K562 (cell line): ENCODE measurements around the gene CAMSAP2. TPM values are rescaled to one million over a fixed set of nuclear protein-coding genes. Genes with fewer than 3 reads are reported as not detected.

ENCODE experiments used
- ATAC-seq: fragments of 200-7000 bp; cut with Tn5 transposase; 3 replicates; pipeline ENCODE4 v1.9.1; 2020; ENCODE audit warnings: moderate library complexity
- BruUV-seq: library from RNA; stranded (reverse); fragments of 400-500 nt; replicated peaks from 2 replicates; lab custom pipeline; 2021; lab: Mats Ljungman, UMichigan
- CTCF ChIA-PET: fragments of 300-600 bp; formaldehyde crosslinking; extraction: SDS; loops from one replicate; lab custom pipeline; 2021; ENCODE audit warnings: low intra/inter-chr PET ratio; lab: Yijun Ruan, JAX
- POLR2A ChIA-PET: fragments of 300-600, 350-650 bp; sonication (Branson Sonifier 250); formaldehyde crosslinking; extraction: SDS; loops from one replicate; lab custom pipeline; 2021; ENCODE audit warnings: antibody characterized with exemption, inconsistent platforms; lab: Yijun Ruan, JAX
- DNase-seq, 4 experiments: peaks; one replicate each; pipeline versions ENCODE4 v3.0.0 to v3.0.0-alpha.2; 2011 to 2018; ENCODE audit warnings: low spot score in 3 of 4, mixed read lengths in 3 of 4; ENCODE audit errors: extremely low read depth in 1 of 4
- FAIRE-seq: peaks from 2 replicates; lab custom pipeline; 2011; peaks lifted over from hg19 to GRCh38; lab: Jason Lieb, UNC
- H2AFZ ChIP-seq: 2 replicates; pipeline ENCODE4 v1.6.0; 2011; ENCODE audit warnings: low read depth, low read length, control low read depth, inconsistent platforms
- H3K27ac ChIP-seq: fragments of 200-600 bp; 3 replicates; pipeline ENCODE4 v1.8.0; 2011; ENCODE audit warnings: low read depth, mild to moderate bottlenecking, control low read depth, inconsistent platforms, low read length, moderate library complexity, mixed read lengths; ENCODE audit errors: extremely low read depth
- H3K27me3 ChIP-seq, 2 experiments: fragments of 300-600 bp in 1 of 2; 2 replicates in 1 of 2; 3 replicates in 1 of 2; pipeline versions ENCODE4 v1.6.0 to v1.8.0; 2011; ENCODE audit warnings: inconsistent platforms in 2 of 2, low read length in 2 of 2, mild to moderate bottlenecking in 1 of 2, mixed read lengths in 1 of 2, moderate library complexity in 1 of 2; ENCODE audit not compliant: control insufficient read depth in 2 of 2, insufficient read depth in 2 of 2
- H3K36me3 ChIP-seq: fragments of 300-600 bp; 3 replicates; pipeline ENCODE4 v1.8.0; 2011; ENCODE audit warnings: mild to moderate bottlenecking, low read length, inconsistent platforms; ENCODE audit not compliant: control insufficient read depth, insufficient read depth
- H3K4me1 ChIP-seq, 2 experiments: fragments of 200-600 bp in 1 of 2; replicated peaks in 1 of 2; 2 replicates in 1 of 2; 3 replicates in 1 of 2; pipeline versions ENCODE4 v1.5.1 to v1.8.0; 2011; ENCODE audit warnings: inconsistent platforms in 2 of 2, low read length in 2 of 2, mild to moderate bottlenecking in 1 of 2, mixed read lengths in 1 of 2, moderate library complexity in 1 of 2; ENCODE audit not compliant: control insufficient read depth in 2 of 2, insufficient read depth in 2 of 2
- H3K4me2 ChIP-seq: 2 replicates; pipeline ENCODE4 v1.6.1; 2011; ENCODE audit warnings: low read length, control low read depth, inconsistent platforms, mixed read lengths; ENCODE audit not compliant: insufficient read depth
- H3K4me3 ChIP-seq: fragments of 200-600 bp; sonication (generic), shearing (Covaris generic); 2 replicates; pipeline ENCODE4 v1.5.1; 2016; ENCODE audit warnings: control low read depth, inconsistent platforms
- H3K79me2 ChIP-seq: fragments of 200-600 bp; 3 replicates; pipeline ENCODE4 v1.8.0; 2011; ENCODE audit warnings: low read length, inconsistent platforms; ENCODE audit not compliant: control insufficient read depth, insufficient read depth
- H3K9ac ChIP-seq, 2 experiments: 2 replicates each; pipeline versions ENCODE4 v1.6.0 to v1.6.1; 2011; ENCODE audit warnings: low read depth in 2 of 2, low read length in 2 of 2, control low read depth in 1 of 2, inconsistent platforms in 1 of 2, mild to moderate bottlenecking in 1 of 2, mixed read lengths in 1 of 2; ENCODE audit not compliant: insufficient read depth in 1 of 2
- H3K9me1 ChIP-seq: one replicate; pipeline ENCODE4 v1.6.0; 2011; ENCODE audit warnings: inconsistent platforms, mild to moderate bottlenecking, low read length, moderate library complexity; ENCODE audit not compliant: control insufficient read depth, insufficient read depth
- H3K9me3 ChIP-seq: replicated peaks from 2 replicates; pipeline ENCODE4 v1.5.1; 2011; ENCODE audit warnings: low read depth, low read length, inconsistent platforms; ENCODE audit not compliant: control insufficient read depth, insufficient read depth
- H4K20me1 ChIP-seq: replicated peaks from 2 replicates; pipeline ENCODE4 v1.6.1; 2011; ENCODE audit warnings: low read length, inconsistent platforms, mixed read lengths; ENCODE audit not compliant: control insufficient read depth, insufficient read depth
- CEBPG ChIP-seq, 3 experiments: fragments of 200-800 bp in 1 of 3; sonication (Bioruptor generic) in 1 of 3; sonication (generic) in 1 of 3; formaldehyde crosslinking in 1 of 3; IDR thresholded peaks in 2 of 3; conservative IDR thresholded peaks in 1 of 3; 2 replicates each; pipeline versions ENCODE4 v1.6.1 to v1.8.0; 2016 to 2022; ENCODE audit warnings: missing compliant biosample characterization in 2 of 3, missing genetic modification characterization in 2 of 3, mild to moderate bottlenecking in 1 of 3, missing genetic modification reagents in 1 of 3
- ESRRB ChIP-seq: fragments of 250-450 bp; sonication (Bioruptor Pico); IDR thresholded peaks from 2 replicates; pipeline ENCODE4 v1.5.0; 2020; ENCODE audit warnings: mild to moderate bottlenecking, moderate library complexity, borderline replicate concordance
- GABPB1 ChIP-seq: sonication (generic); formaldehyde crosslinking; IDR thresholded peaks from 2 replicates; pipeline ENCODE4 v1.8.0; 2022; ENCODE audit warnings: mild to moderate bottlenecking, missing genetic modification reagents
- HMGXB4 ChIP-seq: sonication (generic); formaldehyde crosslinking; IDR thresholded peaks from 2 replicates; pipeline ENCODE4 v1.8.1; 2023; ENCODE audit warnings: mild to moderate bottlenecking, missing genetic modification reagents
- IRF1 ChIP-seq: sonication (generic); formaldehyde crosslinking; IDR thresholded peaks from 2 replicates; pipeline ENCODE4 v1.8.0; 2022; ENCODE audit warnings: missing genetic modification reagents, mild to moderate bottlenecking, borderline replicate concordance
- KDM1A ChIP-seq, 2 experiments: fragments of 450-650 bp; IDR thresholded peaks; 2 replicates each; pipeline ENCODE4 v1.6.1; 2016; ENCODE audit warnings: mild to moderate bottlenecking in 2 of 2
- RBM25 ChIP-seq: fragments of 200-400 bp; formaldehyde crosslinking; IDR thresholded peaks from 2 replicates; pipeline ENCODE4 v1.6.1; 2018; ENCODE audit warnings: low read length, low read depth, moderate library complexity; ENCODE audit not compliant: severe bottlenecking
- RCOR1 ChIP-seq, 2 experiments: IDR thresholded peaks; 2 replicates each; pipeline ENCODE4 v1.6.1; 2012; ENCODE audit warnings: low read depth in 2 of 2, low read length in 2 of 2, borderline replicate concordance in 1 of 2, improper control_type of control experiment in 1 of 2
- SPI1 ChIP-seq: IDR thresholded peaks from 2 replicates; pipeline ENCODE4 v1.6.1; 2011; ENCODE audit warnings: low read depth, low read length, control low read depth, borderline replicate concordance
- SUPT5H ChIP-seq: fragments of 450-650 bp; IDR thresholded peaks from 2 replicates; pipeline ENCODE4 v1.6.1; 2016
- ZC3H4 ChIP-seq: sonication (generic); formaldehyde crosslinking; IDR thresholded peaks from 2 replicates; pipeline ENCODE4 v1.9.0; 2021; ENCODE audit warnings: missing genetic modification reagents, borderline replicate concordance
- ZNF75A ChIP-seq: fragments of 450-650 bp; formaldehyde crosslinking; IDR thresholded peaks from 2 replicates; pipeline ENCODE4 v1.4.0; 2020; ENCODE audit warnings: mild to moderate bottlenecking
- WGBS: fragments of 100-300 bp; shearing (Covaris generic); methylation state at CpG from one replicate; pipeline ENCODE4 v1.1.6; 2016; ENCODE audit warnings: low coverage, mixed read lengths; ENCODE audit not compliant: insufficient coverage; ENCODE audit errors: missing lambda C conversion rate; 5-methylcytosine and 5-hydroxymethylcytosine counted together
- in situ Hi-C: fragments of 300-500 bp; cut with MboI; formaldehyde crosslinking; loops from 4 replicates; pipeline ENCODE4 v1.15.0; 2018; ENCODE audit warnings: inconsistent platforms, mixed read lengths
- intact Hi-C: fragments of 100-400 bp; cut with micrococcal nuclease; formaldehyde crosslinking; loops from 2 replicates; pipeline ENCODE4 v1.14.2; 2022
- polyA plus RNA-seq, 8 experiments: library from polyadenylated mRNA; depleted of rRNA in 4 of 8; stranded (reverse) in 5 of 8; unstranded in 3 of 8; fragments of >200 nt; fragmentation: Nextera tagmentation in 2 of 8; fragmentation: Illumina TruSeq in 1 of 8; extraction: Ambion mirVana in 2 of 8; extraction: Trizol in 1 of 8; gene quantifications; 2 replicates each; pipeline versions ENCODE4 v1.2.1 to v1.2.3, GENCODE V29; 2011 to 2014; ENCODE audit warnings: inconsistent platforms in 1 of 8, missing spikeins in 1 of 8
- total RNA-seq, 7 experiments: library from RNA; depleted of rRNA in 6 of 7; stranded (reverse); fragments of >200 nt in 6 of 7; fragmentation: Illumina TruSeq in 2 of 7; extraction: Trizol in 2 of 7; gene quantifications; 2 replicates each; pipeline versions ENCODE4 v1.2.1 to v1.2.3, GENCODE V29; 2011 to 2021; ENCODE audit warnings: low replicate concordance in 1 of 7

CAMSAP2 gene
- total and polyA plus RNA-seq, 9 of the 15 experiments (the other 6 are each of a cell fraction or from before 2014, with no cell fraction given), result 1.4 to 7.5 (median 2.7) TPM

DNA sequence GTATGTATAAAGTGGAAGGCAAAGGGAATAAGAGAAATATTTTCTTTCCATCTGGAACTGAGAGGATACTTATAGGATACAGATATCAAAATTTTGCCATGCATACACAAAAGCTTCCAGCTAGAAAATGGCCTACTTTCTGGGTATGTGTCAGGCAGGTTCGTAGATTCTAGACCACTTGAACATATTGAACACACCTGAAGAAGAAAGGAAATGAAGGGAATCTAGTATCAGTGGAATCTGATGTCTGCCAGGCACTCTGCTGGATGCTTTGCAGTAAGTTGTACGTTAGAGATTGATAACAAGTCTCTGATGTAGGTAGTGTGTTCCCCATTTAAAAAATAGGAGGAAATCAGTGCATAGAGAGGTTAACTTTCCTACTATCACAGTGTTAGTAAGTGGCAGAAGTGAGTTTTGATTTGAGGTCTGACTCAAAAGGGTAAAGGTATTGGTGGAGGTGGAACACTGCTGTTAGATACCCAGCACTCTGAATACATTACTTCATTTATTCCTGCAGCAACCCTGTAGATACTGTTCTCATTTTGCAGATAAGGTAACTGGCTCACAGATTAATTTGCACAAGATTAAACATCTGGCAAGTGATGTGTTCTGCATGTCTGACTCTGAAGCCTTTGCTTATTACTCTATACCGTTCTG, 3.0 kb downstream of the CAMSAP2 start:
- no peak for ATAC-seq
- FAIRE-seq, result no peak

DNA sequence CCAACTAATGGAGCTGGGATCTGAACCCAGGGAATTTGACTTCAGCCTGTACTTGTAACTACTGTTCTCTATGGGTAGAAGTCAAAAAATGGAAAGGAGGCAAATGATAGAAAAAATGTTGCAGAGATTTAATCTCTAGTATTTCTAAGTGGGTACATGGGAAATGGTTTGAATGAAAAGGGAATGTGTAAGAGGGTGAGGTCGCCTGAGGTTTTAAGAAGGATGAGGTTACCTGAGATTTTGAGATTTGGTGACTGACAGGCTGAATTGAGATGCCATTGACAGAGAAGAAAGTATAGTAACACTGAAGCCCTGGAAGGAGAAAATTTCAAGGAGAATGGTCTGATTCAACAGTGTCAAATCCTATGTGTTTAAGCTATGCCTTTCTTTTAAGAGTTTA, 5.5 kb downstream of the CAMSAP2 start:
- no peaks in the 10 kb centered on the region for H3K27me3 ChIP-seq
- no peaks in the 10 kb centered on the region for H4K20me1 ChIP-seq
- H3K36me3 ChIP-seq, result no peaks in the 10 kb centered on the region; the same call in 2 of the 3 replicates
- ChIA-PET POLR2A (interaction anchor here (1.4 kb wide), 1 partner anchor 9 kb away, joined by 3 read pairs; no protein-coding TSS in a partner anchor), CTCF (no interaction called here)
- BruUV-seq, result no TSS peak
- no peak for FAIRE-seq
- H3K79me2 ChIP-seq, result no peaks in the 10 kb centered on the region
- no peak for ATAC-seq
- no peak overlapping the region for H3K27ac ChIP-seq
- no peak for DNase-seq
- H3K9me1 ChIP-seq, result no peaks in the 10 kb centered on the region
- intact Hi-C loops, result no loop called here
- no peak overlapping the region for H3K9ac ChIP-seq
- no peak overlapping the region for H3K4me2 ChIP-seq
- WGBS, result 6% methylated on average over 1 of the region's 1 CpG
- in situ Hi-C loops, result no loop called here
- no peaks in the 10 kb centered on the region for H3K9me3 ChIP-seq
- peaks cover 4 to 11% of the 10 kb centered on the region in 2 experiments; a peak in 3 of 5 replicates for H3K4me1 ChIP-seq
- H3K4me3 ChIP-seq, result no peak overlapping the region
- H2AFZ ChIP-seq, result no peak overlapping the region
- TF ChIP-seq ZNF75A (CRISPR knock-in tag) (no peak), IRF1 (CRISPR knock-in tag) (no peak), ZC3H4 (CRISPR knock-in tag) (no peak), SUPT5H (no peak), RBM25 (no peak), SPI1 (no peak), CEBPG (CRISPR knock-in tag; IDR thresholded peaks at IDR 0.05) (no peak), CEBPG (tag; conservative IDR thresholded peaks at IDR 0.05 in 1 of 2, IDR thresholded peaks at IDR 0.05 in 1 of 2) (no peak), HMGXB4 (no peak), ESRRB (CRISPR knock-in tag) (no peak)

More for the DNA sequence above, 3.0 kb downstream of the CAMSAP2 start:
- in situ Hi-C loops, result no loop called here
- no peak overlapping the region for H2AFZ ChIP-seq
- no peak overlapping the region for H3K4me3 ChIP-seq
- WGBS, result 20% methylated on average over 3 of the region's 3 CpGs
- no peaks in the 10 kb centered on the region for H4K20me1 ChIP-seq
- intact Hi-C loops, result no loop called here
- no peak for DNase-seq
- no peak overlapping the region for H3K4me2 ChIP-seq
- H3K27ac ChIP-seq, result no peak overlapping the region
- H3K9ac ChIP-seq, result no peak overlapping the region
- no TSS peak for BruUV-seq
- H3K9me3 ChIP-seq, result no peaks in the 10 kb centered on the region
- no peaks in the 10 kb centered on the region for H3K36me3 ChIP-seq
- peaks cover 10 to 11% of the 10 kb centered on the region in 2 experiments; a peak in 3 of 5 replicates for H3K4me1 ChIP-seq
- no peaks in the 10 kb centered on the region for H3K79me2 ChIP-seq
- ChIA-PET POLR2A (interaction anchor here (0.6 kb wide), 1 partner anchor 30 kb away, joined by 3 read pairs; no protein-coding TSS in a partner anchor), CTCF (no interaction called here)
- TF ChIP-seq GABPB1 (CRISPR knock-in tag) (no peak), RCOR1 (IDR thresholded peaks at IDR 0.05; ENCODE audit: borderline replicate concordance in 1 of 2, low read depth in 2 of 2, low read length in 2 of 2) (0 out of 4 replicates have a peak, but pooled peaks of 1 of the 2 experiments have one; percentile 25), KDM1A (IDR thresholded peaks at IDR 0.05) (peak; percentile 59 to 60; a peak in 3 of 4 replicates)
- TF ChIP-seq, all 486 proteins: peak for 2
- H3K9me1 ChIP-seq, result no peaks in the 10 kb centered on the region
- no peaks in the 10 kb centered on the region for H3K27me3 ChIP-seq
